PC-3 (cell line): Measurements from ENCODE around the gene DGKG.

ENCODE experiments used
- CTCF ChIP-seq: fragments of 300-600 bp; sonication (generic); conservative IDR thresholded peaks from 2 replicates; pipeline ENCODE4 v1.5.1; 2017; ENCODE audit warnings: antibody characterized with exemption, low read depth, mild to moderate bottlenecking, low read length
- EZH2 ChIP-seq: fragments of 300-600 bp; sonication (generic); IDR thresholded peaks from one replicate; pipeline ENCODE4 v1.6.1; 2017; ENCODE audit warnings: antibody characterized with exemption, mild to moderate bottlenecking, low read length; ENCODE audit not compliant: unreplicated experiment
- EZH2phosphoT487 ChIP-seq: fragments of 300-600 bp; sonication (generic); IDR thresholded peaks from 2 replicates; pipeline ENCODE4 v1.6.1; 2018; ENCODE audit warnings: mild to moderate bottlenecking, antibody characterized with exemption, low read length, borderline replicate concordance

GRCh38 chr3:186317478-186317877 is 44.6 kb downstream of the DGKG start:
- TF ChIP-seq CTCF (no peak), EZH2 (no peak), EZH2phosphoT487 (no peak)
